Mesendoderm (in vitro differentiated cells): ENCODE measurements around the gene GOLIM4.

Experiments
- DNase-seq: peaks from one replicate; pipeline ENCODE4 v3.0.0; 2013
- H2AK5ac ChIP-seq: 2 replicates; pipeline ENCODE4 v1.6.1; 2013; ENCODE audit warnings: low read length, inconsistent platforms
- H2BK120ac ChIP-seq: 2 replicates; pipeline ENCODE4 v1.6.1; 2013; ENCODE audit warnings: low read depth, mild to moderate bottlenecking, low read length, moderate library complexity, mixed read lengths
- H2BK15ac ChIP-seq: replicated peaks from 2 replicates; pipeline ENCODE4 v1.6.1; 2013; ENCODE audit warnings: low read depth, mild to moderate bottlenecking, moderate library complexity
- H2BK5ac ChIP-seq: 2 replicates; pipeline ENCODE4 v1.6.1; 2013; ENCODE audit warnings: low read length, inconsistent platforms
- H3K18ac ChIP-seq: 2 replicates; pipeline ENCODE4 v1.6.1; 2013; ENCODE audit warnings: mild to moderate bottlenecking, low read length, mixed read lengths
- H3K23ac ChIP-seq: one replicate; pipeline ENCODE4 v1.6.1; 2013; ENCODE audit warnings: low read length
- H3K27ac ChIP-seq: 2 replicates; pipeline ENCODE4 v1.5.1; 2013; ENCODE audit warnings: low read depth, mild to moderate bottlenecking, inconsistent platforms, low read length, moderate library complexity
- H3K27me3 ChIP-seq: 2 replicates; pipeline ENCODE4 v1.6.1; 2013; ENCODE audit warnings: low read length, control low read depth, mild to moderate bottlenecking, inconsistent platforms; ENCODE audit not compliant: insufficient read depth, poor library complexity
- H3K36me3 ChIP-seq: 2 replicates; pipeline ENCODE4 v1.6.1; 2013; ENCODE audit warnings: low read length, inconsistent platforms; ENCODE audit not compliant: control insufficient read depth, insufficient read depth
- H3K4ac ChIP-seq: one replicate; pipeline ENCODE4 v1.6.1; 2013; ENCODE audit warnings: low read depth, mild to moderate bottlenecking, low read length, moderate library complexity
- H3K4me1 ChIP-seq: 2 replicates; pipeline ENCODE4 v1.6.1; 2013; ENCODE audit warnings: low read depth, low read length, inconsistent platforms; ENCODE audit not compliant: control insufficient read depth
- H3K4me2 ChIP-seq: 2 replicates; pipeline ENCODE4 v1.6.1; 2013; ENCODE audit warnings: low read length
- H3K4me3 ChIP-seq: 2 replicates; pipeline ENCODE4 v1.5.1; 2013; ENCODE audit warnings: mild to moderate bottlenecking, low read length
- H3K56ac ChIP-seq: one replicate; pipeline ENCODE4 v1.6.1; 2013; ENCODE audit warnings: low read length
- H3K79me1 ChIP-seq: 2 replicates; pipeline ENCODE4 v1.6.1; 2013; ENCODE audit warnings: low read length, inconsistent platforms
- H3K79me2 ChIP-seq: 2 replicates; pipeline ENCODE4 v1.6.1; 2013; ENCODE audit warnings: mild to moderate bottlenecking, low read length; ENCODE audit not compliant: control insufficient read depth, insufficient read depth
- H3K9ac ChIP-seq: 2 replicates; pipeline ENCODE4 v1.6.1; 2013; ENCODE audit warnings: low read length, inconsistent platforms
- H4K5ac ChIP-seq: one replicate; pipeline ENCODE4 v1.6.1; 2013; ENCODE audit warnings: low read length
- H4K8ac ChIP-seq: one replicate; pipeline ENCODE4 v1.6.1; 2013; ENCODE audit warnings: low read depth, mild to moderate bottlenecking, control low read depth, low read length, moderate library complexity
- WGBS: extraction: QIAGEN DNeasy Blood & Tissue Kit; methylation state at CpG from one replicate; pipeline ENCODE4 v1.1.7; 2013; ENCODE audit warnings: low lambda C conversion rate, missing lambda C conversion rate; ENCODE audit not compliant: insufficient coverage; ENCODE audit errors: extremely low coverage; 5-methylcytosine and 5-hydroxymethylcytosine counted together

Gene GOLIM4

GRCh38 chr3:168070919-168071318 is 24.8 kb downstream of the GOLIM4 start:
- Histone ChIP-seq H3K79me2 (no peaks in the 10 kb centered on the region), H3K36me3 (no peaks in the 10 kb centered on the region), H3K4me1 (no peaks in the 10 kb centered on the region), H3K18ac (no peak overlapping the region), H3K4ac (no peak overlapping the region), H3K4me2 (no peak overlapping the region), H3K56ac (no peak overlapping the region), H3K27ac (no peak overlapping the region), H3K27me3 (no peaks in the 10 kb centered on the region), H4K5ac (no peak overlapping the region), H3K4me3 (no peak overlapping the region), H3K79me1 (peaks cover 4% of the 10 kb centered on the region), H2AK5ac (no peak overlapping the region), H4K8ac (no peak overlapping the region), H3K23ac (no peak overlapping the region), H2BK5ac (no peak overlapping the region), H3K9ac (no peak overlapping the region), H2BK15ac (no peak overlapping the region), H2BK120ac (no peak overlapping the region)
- no CpG with 5 or more reads among the region's 2 CpGs for WGBS
- no peak for DNase-seq

GRCh38 chr3:168068346-168068745 is 27.4 kb downstream of the GOLIM4 start:
- Histone ChIP-seq H2BK15ac (no peak overlapping the region), H3K4me1 (no peaks in the 10 kb centered on the region), H3K4me2 (no peak overlapping the region), H4K8ac (no peak overlapping the region), H3K4me3 (no peak overlapping the region), H3K27me3 (no peaks in the 10 kb centered on the region), H4K5ac (no peak overlapping the region), H3K79me2 (no peaks in the 10 kb centered on the region), H3K23ac (no peak overlapping the region), H3K4ac (no peak overlapping the region), H3K36me3 (no peaks in the 10 kb centered on the region), H2AK5ac (no peak overlapping the region), H3K27ac (no peak overlapping the region), H2BK120ac (no peak overlapping the region), H3K18ac (no peak overlapping the region), H3K9ac (no peak overlapping the region), H3K79me1 (peaks cover 5% of the 10 kb centered on the region), H3K56ac (no peak overlapping the region), H2BK5ac (no peak overlapping the region)
- no peak for DNase-seq
- WGBS = no CpG with 5 or more reads among the region's 2 CpGs

- Histone ChIP-seq H3K79me2 (no peaks in the 10 kb centered on the region), H4K8ac (no peak overlapping the region), H3K18ac (no peak overlapping the region), H3K56ac (no peak overlapping the region), H2BK120ac (no peak overlapping the region), H2AK5ac (no peak overlapping the region), H4K5ac (no peak overlapping the region), H3K79me1 (peaks cover 6% of the 10 kb centered on the region), H3K4me2 (no peak overlapping the region), H3K36me3 (no peaks in the 10 kb centered on the region), H3K27ac (no peak overlapping the region), H3K4ac (no peak overlapping the region), H3K27me3 (no peaks in the 10 kb centered on the region), H3K4me1 (no peaks in the 10 kb centered on the region), H2BK5ac (no peak overlapping the region), H3K23ac (no peak overlapping the region), H3K4me3 (no peak overlapping the region), H2BK15ac (no peak overlapping the region), H3K9ac (no peak overlapping the region)
- DNase-seq = no peak
These were observed 28.8 kb downstream of the GOLIM4 start for GRCh38 chr3:168066882-168067281.

- Histone ChIP-seq H3K4me1 (no peaks in the 10 kb centered on the region), H4K8ac (no peak overlapping the region), H3K4me3 (no peak overlapping the region), H3K9ac (no peak overlapping the region), H3K18ac (no peak overlapping the region), H3K27me3 (no peaks in the 10 kb centered on the region), H3K79me2 (no peaks in the 10 kb centered on the region), H2BK120ac (no peak overlapping the region), H3K36me3 (no peaks in the 10 kb centered on the region), H3K4me2 (no peak overlapping the region), H2AK5ac (no peak overlapping the region), H4K5ac (no peak overlapping the region), H3K56ac (no peak overlapping the region), H3K4ac (no peak overlapping the region), H2BK15ac (no peak overlapping the region), H2BK5ac (no peak overlapping the region), H3K79me1 (peaks cover 6% of the 10 kb centered on the region), H3K23ac (no peak overlapping the region), H3K27ac (no peak overlapping the region)
- no peak for DNase-seq
These were observed 30.2 kb downstream of the GOLIM4 start for GRCh38 chr3:168065569-168065968.

- peak overlapping the region; percentile 24 for H3K23ac ChIP-seq
- no peak overlapping the region for H4K5ac ChIP-seq
- no peak overlapping the region for H3K4ac ChIP-seq
- H3K79me2 ChIP-seq = peaks cover 6% of the 10 kb centered on the region
- H3K4me2 ChIP-seq = no peak overlapping the region
- no peak overlapping the region for H4K8ac ChIP-seq
- no peak overlapping the region for H2BK15ac ChIP-seq
- H3K27me3 ChIP-seq = no peaks in the 10 kb centered on the region
- H3K18ac ChIP-seq = no peak overlapping the region
- no peak overlapping the region for H3K56ac ChIP-seq
- no peak overlapping the region for H3K9ac ChIP-seq
- H3K4me1 ChIP-seq = no peaks in the 10 kb centered on the region
- no peak for DNase-seq
- H2BK5ac ChIP-seq = no peak overlapping the region
- H3K79me1 ChIP-seq = peaks cover 10% of the 10 kb centered on the region
- no peak overlapping the region for H3K4me3 ChIP-seq
- H3K27ac ChIP-seq = no peak overlapping the region
- H3K36me3 ChIP-seq = no peaks in the 10 kb centered on the region
- H2BK120ac ChIP-seq = no peak overlapping the region
- H2AK5ac ChIP-seq = no peak overlapping the region
These were observed 32.6 kb downstream of the GOLIM4 start for GRCh38 chr3:168063122-168063521.

- no peak overlapping the region for H2BK15ac ChIP-seq
These were observed 33.0 kb downstream of the GOLIM4 start for GRCh38 chr3:168062679-168063078.

More at GRCh38 chr3:168062679-168063078, 33.0 kb downstream of the GOLIM4 start:
- H3K36me3 ChIP-seq = no peaks in the 10 kb centered on the region
- peaks cover 10% of the 10 kb centered on the region for H3K79me1 ChIP-seq
- no peak for DNase-seq
- no peak overlapping the region for H3K18ac ChIP-seq
- no peaks in the 10 kb centered on the region for H3K27me3 ChIP-seq
- WGBS = no CpG with 5 or more reads among the region's 6 CpGs
- no peak overlapping the region for H3K4me3 ChIP-seq
- no peak overlapping the region for H3K27ac ChIP-seq
- no peak overlapping the region for H3K4ac ChIP-seq
- H2BK120ac ChIP-seq = no peak overlapping the region
- no peak overlapping the region for H4K5ac ChIP-seq
- no peak overlapping the region for H2BK5ac ChIP-seq
- no peak overlapping the region for H4K8ac ChIP-seq
- H3K56ac ChIP-seq = no peak overlapping the region
- no peak overlapping the region for H3K9ac ChIP-seq
- H3K23ac ChIP-seq = peak overlapping the region; percentile 24
- H3K4me1 ChIP-seq = no peaks in the 10 kb centered on the region
- H3K4me2 ChIP-seq = no peak overlapping the region
- peaks cover 6% of the 10 kb centered on the region for H3K79me2 ChIP-seq
- H2AK5ac ChIP-seq = no peak overlapping the region
